HG02840 (cell line): ENCODE measurements around the gene ARHGAP15.

Source experiments
- ATAC-seq: cut with Tn5 transposase; IDR thresholded peaks from one replicate; pipeline ENCODE4 v1.9.1; 2021; ENCODE audit warnings: mild to moderate bottlenecking, moderate library complexity, moderate number of reproducible peaks; ENCODE audit not compliant: unreplicated experiment, low FRiP score

The ARHGAP15 gene

GRCh38 chr2:143649226-143649740, 520.1 kb downstream of the ARHGAP15 start:
- ATAC-seq, result no peak

GRCh38 chr2:143652692-143653091, 523.5 kb downstream of the ARHGAP15 start:
- ATAC-seq, result no peak

- no peak for ATAC-seq
Observed at GRCh38 chr2:143668234-143668633, 539.0 kb downstream of the ARHGAP15 start.

DNA sequence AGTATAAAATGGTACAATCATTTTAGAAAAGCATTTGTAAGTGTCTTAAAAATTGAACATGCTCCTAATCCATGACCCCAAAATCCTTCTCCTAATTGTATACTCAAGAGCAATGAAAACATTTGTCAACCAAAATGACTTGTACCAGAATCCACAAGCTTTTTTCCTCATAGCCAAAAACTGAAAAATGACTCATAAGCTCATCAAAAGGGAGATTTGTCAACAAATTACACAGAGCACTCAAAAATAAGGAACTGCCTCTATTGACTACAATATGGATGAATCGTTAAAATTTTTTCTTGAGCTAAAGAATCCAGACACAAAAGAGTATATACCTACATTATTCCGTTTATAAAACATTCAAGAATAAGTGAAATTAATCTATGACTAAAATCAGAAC, 544.8 kb downstream of the ARHGAP15 start:
- no peak for ATAC-seq

DNA sequence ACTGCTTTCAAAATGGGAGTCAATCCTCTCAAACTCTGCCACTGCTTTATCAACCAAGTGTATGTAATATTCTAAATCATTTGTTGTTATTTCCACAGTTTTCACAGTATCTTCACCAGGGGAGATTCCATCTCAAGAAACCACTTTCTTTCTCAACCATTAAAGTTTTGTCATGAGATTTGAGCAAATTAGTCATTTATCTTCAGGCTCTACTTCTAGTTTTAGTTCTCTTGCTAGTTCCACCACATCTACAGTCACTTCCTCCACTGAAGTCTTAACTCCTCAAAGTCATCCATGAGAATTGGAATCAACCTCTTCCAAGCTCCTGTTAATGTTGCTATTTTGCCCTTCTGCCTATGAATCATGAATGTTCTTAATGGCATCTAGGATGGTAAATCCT, 545.8 kb downstream of the ARHGAP15 start:
- no peak for ATAC-seq

GRCh38 chr2:143679617-143680016, 550.4 kb downstream of the ARHGAP15 start:
- ATAC-seq, result no peak

DNA sequence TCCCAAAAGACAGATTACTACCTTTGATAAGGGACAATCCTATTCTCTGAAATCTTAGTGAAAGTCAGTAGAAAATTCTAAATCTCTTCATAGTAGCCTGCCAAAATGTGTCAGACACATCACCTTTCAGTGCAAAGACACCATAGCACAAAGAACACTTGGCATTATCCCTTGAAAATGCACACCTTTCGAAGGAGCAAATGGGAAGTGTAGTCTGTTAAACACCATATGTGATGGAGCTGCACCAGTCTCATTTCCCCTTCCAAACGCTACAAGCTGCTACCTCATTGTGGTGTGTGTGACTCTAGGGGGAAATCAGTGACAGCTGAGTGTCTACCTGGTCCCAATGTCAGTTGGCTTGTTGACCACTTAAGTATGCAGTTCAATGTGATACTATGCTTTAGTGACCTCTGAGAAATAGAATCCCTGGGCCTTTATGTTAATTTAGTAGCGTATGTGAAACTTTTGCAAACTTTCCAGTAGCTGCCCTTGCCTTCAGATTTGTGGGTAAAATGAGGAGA, 551.7 kb downstream of the ARHGAP15 start:
- ATAC-seq, result no peak

GRCh38 chr2:143682436-143683055, 553.3 kb downstream of the ARHGAP15 start:
- no peak for ATAC-seq

DNA sequence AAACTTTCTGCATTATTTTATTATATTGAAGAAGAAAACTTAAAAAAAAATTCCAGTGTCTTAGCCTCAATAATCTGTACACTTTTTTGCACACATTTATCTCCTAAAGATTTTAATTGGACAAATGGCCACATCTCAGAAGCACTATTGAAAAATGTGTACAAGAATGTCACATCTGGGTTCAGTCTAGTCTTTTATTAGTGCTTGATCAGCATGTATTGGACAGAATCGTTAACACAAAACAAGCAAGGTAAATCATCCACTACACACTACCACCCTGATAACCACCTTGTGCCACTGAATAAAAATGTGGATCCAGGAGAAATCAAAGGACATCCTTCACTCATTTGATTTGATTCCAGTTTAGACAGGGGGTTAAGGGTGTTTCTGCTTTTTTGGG, 554.8 kb downstream of the ARHGAP15 start:
- no peak for ATAC-seq

GRCh38 chr2:143684551-143685320, 555.5 kb downstream of the ARHGAP15 start:
- no peak for ATAC-seq

DNA sequence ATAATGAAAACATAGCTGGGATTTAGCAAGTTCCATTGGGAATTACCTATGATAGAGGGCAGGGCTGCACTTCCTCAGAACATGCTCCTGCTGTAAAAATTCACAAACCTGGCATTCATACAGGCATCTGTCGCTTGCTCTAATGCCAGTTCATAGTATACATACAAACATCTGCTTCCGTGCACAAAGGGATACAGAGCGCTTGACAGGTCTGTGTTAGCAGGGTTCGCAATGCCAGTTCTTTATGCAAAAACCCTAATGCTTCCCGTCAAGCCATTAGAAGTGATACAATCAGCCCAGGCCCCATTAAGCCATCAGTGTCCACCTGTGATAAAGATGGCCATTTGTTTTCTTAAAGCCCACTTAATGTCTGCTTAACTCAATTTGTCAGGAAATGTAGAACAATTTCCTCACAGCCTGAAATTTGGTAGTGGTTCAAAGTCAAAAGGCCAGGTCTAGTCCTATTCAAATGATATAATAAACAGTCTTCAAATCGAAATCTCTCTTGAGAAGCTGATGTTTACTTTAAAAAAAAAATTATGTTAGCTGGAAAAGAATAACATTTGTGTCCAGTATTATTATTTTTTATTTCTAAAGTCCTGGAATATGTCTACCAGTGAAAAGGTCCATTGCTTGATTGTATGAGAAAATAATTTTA, 556.3 kb downstream of the ARHGAP15 start:
- ATAC-seq, result no peak

GRCh38 chr2:143686585-143687164, 557.5 kb downstream of the ARHGAP15 start:
- no peak for ATAC-seq

DNA sequence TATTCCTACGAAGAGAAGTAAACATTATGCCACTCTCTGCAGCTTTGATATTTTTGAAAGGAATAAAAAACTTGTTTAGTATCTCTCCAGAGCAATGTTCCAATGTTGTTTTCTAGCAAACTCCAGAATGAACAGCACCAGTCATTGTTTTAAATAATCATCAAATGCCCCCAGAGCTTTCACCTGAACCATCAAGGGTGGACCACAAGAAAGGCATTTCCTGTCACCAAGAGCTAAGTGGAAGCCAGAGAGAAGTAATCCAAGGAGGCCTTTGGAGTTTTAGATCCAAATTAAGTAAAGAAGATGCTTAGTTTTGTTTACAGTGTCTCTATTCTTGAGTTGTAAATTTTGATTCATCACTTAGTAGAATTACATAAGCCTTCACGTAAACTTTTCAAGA, 559.0 kb downstream of the ARHGAP15 start:
- no peak for ATAC-seq

DNA sequence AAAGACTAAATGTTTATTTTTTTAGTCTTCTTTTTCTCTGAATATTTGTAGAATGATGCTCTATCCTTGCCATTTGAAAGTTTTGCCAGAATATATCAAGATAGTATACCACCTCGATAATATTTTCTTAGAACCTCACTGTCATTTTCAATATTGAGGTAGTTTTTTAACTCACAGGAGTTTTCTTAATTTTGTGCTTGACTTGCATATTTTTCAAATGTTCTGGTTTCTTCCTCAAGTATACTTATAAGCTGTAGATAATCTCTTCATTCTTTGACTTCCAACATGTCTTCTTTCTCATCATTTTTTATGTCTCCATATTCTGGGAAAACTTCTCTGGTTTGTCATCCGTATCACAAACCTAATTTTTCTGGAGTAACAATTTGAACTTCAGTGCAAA, 559.6 kb downstream of the ARHGAP15 start:
- no peak for ATAC-seq

- ATAC-seq, result no peak
Observed at GRCh38 chr2:143689541-143689940, 560.3 kb downstream of the ARHGAP15 start.

DNA sequence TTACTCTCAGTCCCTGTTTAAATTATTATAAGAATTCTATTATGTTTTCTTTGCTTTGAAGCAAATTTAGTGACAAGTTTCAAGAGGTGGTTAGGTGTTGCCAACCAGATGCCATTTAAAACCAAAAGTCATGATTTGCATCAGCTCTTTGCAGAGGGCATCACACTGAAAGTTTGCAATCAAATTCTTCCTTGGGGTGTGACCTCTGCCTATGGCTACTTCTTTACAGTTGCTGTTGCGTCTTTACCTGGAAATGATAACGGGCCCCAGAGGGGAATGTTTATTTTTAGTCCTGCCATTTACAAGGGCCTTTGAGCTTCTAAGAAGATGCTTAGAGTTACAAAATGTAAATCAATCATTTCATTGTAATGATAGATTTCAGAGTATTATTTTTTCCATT, 561.0 kb downstream of the ARHGAP15 start:
- ATAC-seq, result no peak

DNA sequence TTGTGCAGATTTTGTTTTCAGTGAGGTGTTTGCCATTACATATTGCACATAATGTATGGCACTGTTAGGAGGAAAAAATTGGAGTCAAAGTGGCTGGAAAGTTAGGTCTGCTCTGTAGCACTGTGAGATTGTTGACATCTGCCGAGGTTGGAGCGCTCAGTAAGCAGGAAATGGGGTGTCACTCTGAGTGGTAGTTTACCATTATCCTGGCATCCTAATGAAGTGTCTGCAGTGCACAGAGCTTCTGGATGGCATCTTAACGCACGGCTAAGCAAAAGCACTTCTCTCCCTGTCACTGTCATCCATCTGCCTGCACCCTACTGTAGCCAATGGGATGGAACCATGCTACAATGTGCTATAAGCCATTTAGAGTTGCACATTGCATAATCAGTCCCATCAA, 561.9 kb downstream of the ARHGAP15 start:
- ATAC-seq, result no peak

DNA sequence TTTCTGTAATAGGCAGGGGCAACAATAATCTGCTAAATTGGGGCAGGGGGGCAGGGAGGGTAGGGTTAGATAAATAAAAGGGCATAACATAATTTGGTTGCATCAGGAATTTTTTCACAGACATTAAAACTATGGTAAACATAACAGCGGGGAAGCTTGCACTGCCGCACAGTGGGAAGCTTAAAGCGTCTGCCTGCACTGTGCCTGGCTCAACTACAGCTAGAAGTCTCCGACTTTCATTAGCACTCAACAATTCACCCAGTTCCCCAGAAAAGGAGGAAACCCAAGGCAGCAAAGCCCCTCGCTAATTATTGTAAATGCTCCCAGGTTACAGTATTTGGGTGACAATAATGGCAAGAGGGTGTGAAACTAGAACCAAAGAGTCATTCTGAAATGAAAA, 562.9 kb downstream of the ARHGAP15 start:
- no peak for ATAC-seq

- ATAC-seq, result no peak
Observed at GRCh38 chr2:143692967-143693366, 563.7 kb downstream of the ARHGAP15 start.

DNA sequence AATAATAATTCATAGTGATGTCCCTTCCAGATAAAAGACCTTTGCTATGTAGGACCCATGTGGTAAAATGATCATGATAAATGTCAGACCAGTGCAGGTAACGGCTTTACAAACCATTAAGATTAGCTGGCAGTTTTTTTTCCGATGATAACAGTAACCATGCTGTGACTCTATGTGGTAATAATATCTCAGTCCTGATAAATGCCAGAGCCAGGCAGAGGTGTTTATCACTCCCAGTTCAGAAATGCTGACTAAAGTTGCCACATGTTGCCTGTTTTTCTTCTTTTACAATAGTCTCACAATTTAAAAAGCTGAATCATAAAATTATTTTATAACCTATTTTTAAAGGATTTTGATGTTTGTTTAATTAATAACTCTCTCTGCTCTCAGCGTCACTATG, 565.1 kb downstream of the ARHGAP15 start:
- ATAC-seq, result no peak

GRCh38 chr2:143696651-143697050, 567.4 kb downstream of the ARHGAP15 start:
- ATAC-seq, result peak; percentile 65
